HG03139 (cell line): Measurements from ENCODE around the gene RSF1.

Experiments
- ATAC-seq: cut with Tn5 transposase; IDR thresholded peaks from one replicate; pipeline ENCODE4 v1.9.1; 2021; ENCODE audit not compliant: unreplicated experiment

RSF1 gene

DNA sequence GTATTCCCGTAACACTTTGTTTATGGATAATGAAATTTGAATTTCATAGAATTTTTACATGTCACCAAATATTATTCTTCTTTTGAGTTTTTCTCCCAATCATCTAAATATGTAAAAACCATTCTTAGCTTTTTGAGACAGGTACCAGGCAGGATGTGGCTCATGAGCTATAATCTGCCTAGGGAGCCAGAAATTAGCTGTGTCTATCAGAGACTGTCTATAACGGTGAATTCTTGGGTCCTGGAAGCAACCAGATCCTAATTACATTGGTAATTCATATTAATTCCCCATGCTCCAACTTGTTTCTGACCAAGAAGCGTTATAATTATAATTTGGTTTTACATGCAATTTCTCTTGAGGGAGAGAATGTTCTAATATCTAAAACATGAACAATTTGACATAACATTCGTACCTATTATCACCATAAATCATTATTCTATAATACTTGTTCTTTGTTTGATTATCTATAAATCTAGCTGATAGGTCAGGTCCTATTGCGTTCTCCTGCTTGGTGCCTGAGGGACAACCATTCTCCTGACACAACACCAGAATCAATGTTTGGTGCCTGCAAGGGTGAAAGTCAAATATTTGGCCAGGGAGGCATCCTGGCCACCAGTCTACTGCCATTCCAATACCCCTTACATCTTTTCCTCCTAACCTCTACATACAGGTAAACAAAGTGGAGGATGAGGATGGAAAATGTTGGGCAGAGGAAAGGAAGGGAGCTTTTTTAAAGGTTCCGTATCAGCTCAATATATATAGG, 69.9 kb downstream of the RSF1 start:
- no peak for ATAC-seq

DNA sequence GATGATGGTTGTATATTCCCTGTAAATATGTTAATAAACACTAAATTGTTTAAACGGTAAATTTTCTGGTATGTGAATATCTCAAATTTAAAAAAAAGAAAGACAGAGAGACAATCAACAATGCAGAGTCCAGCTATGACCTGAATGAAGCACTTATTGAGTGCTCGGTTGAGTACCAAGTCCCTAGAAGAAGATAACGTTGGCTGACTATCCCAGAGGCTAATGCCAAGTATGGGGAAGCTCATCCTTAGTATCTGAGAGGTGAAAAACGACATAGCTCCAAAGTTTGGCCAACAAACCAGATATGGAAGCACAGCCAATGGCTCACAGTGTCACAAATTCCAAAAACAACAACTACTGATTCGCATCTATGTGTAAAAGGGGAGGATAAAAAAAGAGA, 71.3 kb downstream of the RSF1 start:
- ATAC-seq: no peak

DNA sequence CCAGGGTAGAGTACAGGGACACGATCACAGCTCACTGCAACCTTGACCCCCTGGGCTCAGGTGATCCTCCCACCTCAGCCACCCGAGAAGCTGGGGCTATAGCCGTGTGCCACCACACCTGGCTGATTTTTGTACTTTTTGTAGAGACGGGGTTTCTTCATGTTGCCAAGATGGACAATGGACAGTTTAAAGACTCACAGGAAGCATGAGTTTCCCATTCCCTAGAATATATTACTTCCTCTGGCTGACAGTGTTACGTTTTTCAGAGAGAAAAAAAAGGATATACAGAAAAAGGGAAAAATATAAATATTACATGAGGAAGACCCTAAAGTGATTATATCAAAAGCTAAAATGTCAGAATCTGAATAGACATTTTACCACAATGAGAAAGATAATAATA, 72.3 kb downstream of the RSF1 start:
- no peak for ATAC-seq

DNA sequence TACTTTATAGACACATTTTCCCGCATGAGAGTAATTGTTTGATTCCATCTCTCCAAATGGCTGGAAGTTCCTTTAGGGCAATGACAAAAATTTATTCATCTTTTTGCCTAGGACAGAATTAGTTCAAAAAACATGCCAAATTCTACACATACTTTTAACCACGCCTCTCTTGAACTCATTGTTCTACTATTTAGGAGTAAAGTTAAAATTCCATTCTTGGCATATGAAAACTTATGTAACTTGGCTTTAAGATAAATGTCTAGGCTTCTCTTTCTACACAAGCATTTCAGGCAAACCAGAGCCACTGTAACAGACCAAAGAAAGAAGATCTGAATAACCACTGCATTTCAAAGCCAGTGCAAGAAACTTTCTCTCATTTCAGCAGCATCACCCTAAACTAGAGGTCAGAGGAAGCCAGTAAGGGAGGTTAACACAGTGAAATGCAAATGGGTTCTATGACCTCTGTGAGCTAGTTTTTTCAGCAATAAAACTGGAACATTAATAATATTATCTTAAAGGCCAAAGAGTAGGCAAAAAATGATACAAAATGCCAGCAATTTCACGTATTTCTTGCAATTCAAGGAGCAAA, 73.0 kb downstream of the RSF1 start:
- ATAC-seq: no peak

DNA sequence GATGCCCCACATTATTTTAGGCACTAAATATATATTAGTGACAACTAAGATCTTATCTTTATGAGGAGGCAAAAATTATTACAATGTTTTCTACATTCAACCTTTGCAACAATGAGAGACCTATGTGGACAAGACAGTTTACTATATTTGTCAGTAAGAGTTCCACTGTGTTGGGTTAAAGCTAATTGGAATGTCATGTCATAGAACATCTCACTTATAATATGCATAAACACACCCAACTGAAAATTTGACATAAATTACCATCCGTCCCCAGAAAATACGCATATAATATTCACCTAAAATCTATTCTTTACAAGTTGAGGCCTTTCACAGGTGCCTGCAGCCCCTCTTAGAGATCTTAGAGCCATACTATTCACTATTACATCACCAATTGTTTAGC, 84.0 kb downstream of the RSF1 start:
- ATAC-seq: no peak

DNA sequence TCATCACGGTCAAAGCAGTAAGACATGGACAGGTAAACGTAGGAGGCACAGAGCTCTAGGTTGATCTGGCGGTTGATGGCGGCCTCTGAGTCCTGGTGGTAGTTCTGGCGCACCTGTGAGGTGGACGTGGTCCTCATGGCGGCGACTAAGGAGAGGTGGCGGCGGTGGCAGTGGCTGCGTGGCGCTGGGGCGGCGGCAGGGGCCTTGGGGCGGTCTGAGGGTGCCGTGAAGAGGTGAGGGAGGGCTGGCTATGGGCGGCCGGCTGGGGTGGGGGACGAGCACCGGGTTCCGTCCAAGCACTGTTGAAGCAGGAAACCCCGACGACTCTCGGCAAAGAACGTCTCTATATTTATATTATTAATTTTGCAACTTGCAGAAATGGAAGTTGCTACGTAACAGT, 85.6 kb downstream of the RSF1 start:
- ATAC-seq: no peak

DNA sequence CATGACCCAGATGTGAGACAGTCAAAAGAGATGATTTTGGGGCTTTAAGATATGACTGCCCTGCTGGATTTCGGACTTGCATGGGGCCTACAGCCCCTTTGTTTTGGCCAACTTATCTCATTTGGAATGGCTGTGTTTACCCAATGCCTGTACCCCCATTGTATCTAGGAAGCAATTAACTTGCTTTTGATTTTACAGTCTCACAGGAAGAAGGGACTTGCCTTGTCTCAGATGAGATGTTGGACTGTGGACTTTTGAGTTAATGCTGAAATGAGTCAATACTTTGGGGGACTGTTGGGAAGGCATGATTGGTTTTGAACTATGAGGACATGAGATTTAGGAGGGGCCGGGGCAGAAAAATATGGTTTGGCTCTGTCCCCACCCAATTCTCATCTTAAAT, 88.4 kb downstream of the RSF1 start:
- ATAC-seq: no peak

DNA sequence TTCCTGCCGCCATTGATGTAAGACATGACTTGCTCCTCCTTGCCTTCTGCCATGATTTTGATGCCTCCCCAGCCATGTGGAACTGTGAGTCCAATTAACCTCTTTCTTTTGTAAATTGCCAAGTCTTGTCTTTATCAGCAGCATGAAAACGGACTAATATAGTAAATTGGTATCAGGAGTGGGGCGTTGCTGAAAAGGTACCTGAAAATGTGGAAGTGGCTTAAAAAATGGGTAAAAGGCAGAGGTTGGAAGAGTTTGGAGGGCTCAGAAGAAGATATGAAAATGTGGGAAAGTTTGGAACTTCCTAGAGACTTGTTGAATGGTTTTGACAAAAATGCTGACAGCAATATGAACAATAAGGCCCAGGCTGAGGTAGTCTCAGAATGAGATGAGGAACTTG, 89.7 kb downstream of the RSF1 start:
- no peak for ATAC-seq

DNA sequence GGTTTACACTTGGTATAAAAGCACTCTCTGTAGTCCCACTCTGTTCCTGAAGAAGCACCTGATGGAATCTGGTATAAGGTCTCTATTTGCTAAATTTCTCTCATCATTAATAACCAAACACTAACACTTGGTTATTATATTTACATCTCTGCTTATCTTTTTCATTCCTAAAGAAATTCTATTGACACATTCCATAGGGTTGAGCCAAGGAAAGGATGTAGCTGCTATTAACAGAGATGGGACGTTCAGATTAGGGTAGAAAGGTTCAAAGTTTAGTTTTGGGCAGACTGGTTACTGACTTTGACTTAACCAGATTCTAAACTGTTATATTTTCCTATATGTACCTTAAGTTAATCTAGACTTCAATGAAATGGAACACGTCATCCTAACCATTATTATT, 91.5 kb downstream of the RSF1 start:
- ATAC-seq: no peak

DNA sequence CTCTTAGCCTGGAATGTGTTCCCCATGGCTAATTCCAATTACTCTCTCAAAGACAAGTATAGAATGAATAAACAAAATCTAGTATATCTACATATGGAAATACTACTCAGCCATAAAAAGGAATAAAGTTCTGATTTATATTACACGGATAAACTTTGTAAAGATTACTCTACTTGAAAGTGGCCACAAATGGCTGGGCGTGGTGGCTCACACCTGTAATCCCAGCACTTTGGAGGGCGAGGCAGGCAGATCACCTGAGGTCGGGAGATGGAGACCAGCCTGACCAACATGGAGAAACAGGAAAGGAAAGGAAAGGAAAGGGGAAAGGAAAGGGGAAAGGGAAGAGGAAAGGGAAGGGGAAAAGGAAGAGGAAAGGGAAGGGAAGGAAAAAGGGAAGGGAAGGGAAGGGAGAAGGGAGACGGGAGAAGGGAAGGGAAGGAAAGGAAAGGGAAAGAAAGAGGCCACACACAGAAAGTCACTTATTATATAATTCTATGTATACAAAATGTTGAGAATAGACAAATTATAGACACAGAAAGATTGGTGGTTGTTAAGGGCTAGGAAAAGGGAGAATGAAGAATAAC, 92.2 kb downstream of the RSF1 start:
- no peak for ATAC-seq

DNA sequence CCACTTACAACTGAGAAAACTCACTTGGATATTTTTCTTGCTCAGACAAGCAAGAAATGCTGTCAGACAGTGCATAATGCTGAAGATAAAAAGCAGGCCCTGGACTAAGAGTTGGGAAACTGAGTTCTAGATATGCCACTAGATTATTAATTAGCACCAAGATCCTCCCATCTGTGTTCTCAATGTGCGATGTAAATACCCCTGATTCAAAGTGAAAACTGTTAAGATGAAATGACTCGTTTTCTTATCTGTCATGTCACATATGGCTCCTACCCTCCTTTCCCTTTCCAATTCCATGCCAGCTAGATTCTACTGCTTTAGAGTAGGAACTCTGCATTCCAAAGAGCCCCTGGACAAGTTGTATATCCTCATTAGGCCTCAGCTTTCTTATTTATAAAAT, 94.0 kb downstream of the RSF1 start:
- no peak for ATAC-seq

DNA sequence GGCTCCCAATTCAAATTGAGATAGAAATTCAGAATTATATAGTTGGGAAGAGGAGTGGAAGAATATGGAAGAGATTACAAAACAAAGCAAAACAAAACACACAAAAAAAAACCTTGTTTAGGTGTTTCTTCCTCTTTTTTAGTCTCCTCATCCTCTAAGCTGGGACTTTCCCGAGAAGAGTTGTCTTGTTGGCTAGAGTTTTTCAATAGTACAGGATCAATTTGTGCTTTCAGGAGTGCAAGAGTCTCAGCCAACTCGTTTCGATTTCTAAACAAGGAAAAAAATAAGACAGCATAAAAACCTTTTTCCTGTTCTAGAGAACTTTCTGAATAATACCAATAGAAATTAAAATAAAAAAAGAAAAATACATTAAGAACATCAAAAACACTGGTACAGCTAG, 95.1 kb downstream of the RSF1 start:
- ATAC-seq: no peak

DNA sequence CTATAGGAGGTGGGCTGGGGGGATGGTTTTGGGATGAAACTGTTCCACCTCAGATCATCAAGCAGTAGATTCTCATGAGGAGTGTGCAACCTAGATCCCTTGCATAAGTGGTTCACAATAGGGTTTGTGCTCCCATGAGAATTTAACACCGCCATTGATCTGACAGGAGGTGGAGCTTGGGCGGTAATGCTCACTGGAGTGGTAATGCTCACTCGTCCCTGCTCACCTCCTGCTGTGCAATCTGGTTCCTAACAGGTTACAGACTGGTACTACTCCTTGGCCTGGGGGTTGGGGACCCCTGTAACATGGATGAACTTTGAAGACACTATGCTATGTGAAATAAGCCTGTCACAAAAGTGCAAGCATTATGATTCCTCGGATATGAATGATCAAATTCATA, 95.9 kb downstream of the RSF1 start:
- no peak for ATAC-seq

DNA sequence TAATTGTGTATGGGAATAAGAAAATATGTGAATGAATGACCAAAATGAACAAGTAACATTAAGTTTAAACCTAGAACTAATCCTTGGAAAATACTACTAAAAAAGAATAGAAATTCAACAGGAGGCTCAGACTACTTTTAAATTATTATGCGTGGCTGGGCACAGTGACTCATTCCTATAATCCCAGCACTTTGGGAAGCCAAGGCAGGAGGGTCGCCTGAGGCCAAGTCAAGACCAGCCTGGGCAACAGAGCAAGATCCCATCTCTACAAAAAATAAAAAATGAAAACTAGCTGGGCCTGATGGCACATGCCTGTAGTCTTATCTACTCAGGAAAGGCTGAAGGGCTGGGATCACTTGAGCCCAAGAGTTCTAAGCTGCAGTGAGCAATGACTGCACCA, 97.5 kb downstream of the RSF1 start:
- ATAC-seq: no peak

DNA sequence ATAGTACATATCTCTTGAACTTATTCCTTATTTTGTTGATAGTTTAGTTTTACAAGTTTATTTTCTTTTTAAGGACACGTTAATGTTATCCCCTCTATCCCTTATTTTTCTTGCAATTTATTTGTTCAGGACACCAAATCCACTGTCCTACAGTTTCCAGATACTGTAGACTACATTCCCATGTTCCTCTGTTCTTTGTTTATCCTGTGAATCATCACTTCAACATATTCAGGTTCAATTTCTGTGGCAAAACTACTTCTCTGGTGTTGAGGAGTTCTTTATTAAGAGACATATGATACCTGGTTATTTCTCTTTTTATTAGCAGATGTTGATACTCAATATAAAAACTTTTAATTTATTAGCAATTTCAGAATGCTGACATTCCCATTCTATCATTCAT, 110.2 kb downstream of the RSF1 start:
- ATAC-seq: no peak

DNA sequence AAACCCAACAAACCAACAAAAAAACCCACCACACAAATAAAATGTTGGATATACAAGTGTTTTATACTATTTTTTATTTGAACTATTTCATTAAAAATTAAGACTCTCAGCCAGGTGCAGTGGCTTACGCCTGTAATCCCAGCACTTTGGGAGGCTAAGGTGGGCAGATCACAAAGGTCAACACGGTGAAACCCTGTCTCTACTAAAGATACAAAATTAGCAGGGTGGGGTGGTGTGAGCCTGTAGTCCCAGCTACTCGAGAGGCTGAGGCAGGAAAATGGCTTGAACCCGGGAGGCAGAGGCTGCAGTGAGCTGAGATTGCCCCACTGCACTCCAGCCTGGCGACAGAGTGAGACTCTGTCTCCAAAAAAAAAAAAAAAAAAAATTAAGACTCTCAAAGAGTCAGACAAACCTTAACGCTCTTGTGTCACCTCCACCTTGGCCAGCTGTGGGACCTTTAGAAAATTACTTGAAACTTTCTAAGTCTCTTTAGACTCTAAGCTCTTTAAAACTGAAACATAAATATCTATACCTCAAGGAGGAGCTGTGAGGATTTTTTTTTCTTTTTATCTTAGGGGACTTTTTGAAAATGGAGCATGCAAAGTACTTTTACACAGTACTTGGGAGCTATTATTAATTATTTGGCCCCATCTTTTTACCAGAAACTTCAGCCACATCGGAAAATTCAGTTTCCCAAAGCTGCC, 114.5 kb downstream of the RSF1 start:
- no peak for ATAC-seq

DNA sequence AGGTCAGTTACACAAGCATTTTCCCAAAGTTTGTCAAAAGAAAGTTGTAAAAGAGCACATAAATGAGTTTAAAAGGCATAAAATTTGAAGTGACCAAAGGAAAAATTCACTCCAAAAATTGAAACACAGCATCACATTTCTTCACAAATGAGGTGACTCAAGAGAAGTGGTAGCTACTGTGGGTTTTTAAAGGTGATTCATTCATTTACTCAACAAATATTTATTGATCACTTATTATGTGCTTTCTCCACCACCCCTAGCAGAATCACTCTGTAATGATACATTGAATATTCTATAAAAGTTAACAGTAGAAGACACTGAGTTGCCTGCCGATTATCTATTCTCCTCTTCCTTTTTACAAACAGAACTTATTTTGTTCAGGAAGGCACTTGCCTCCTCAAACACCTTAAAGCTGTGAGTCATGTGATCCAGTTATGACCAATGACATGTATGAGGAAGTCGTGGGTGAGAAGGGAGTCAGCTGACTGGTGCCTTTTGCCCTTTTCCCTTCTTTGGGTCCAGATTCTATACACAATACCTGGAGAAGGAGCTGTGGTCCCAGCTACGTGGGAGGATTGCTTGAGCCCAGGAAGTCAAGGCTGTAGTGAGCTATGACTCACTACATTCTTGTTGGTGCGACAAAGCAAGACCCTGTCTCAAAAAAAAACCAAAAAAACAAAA, 115.2 kb downstream of the RSF1 start:
- ATAC-seq: no peak

DNA sequence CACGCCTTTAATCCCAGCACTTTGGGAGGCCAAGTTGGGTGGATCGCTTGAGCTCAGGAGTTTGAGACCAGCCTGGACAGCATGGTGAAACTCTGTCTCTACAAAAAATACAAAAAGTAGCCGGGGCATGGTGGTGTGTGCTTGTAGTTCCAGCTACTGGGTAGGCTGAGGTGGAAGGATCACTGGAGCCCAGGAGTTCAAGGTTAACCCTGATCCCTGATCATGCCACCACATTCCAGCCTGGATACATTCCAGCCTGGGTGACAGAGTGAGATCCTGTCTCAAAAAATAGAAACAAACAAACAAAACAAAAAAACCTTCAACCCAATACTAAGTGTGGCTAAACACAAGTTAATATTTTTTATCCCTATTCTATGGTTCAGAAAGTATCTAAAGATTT, 116.5 kb downstream of the RSF1 start:
- no peak for ATAC-seq

DNA sequence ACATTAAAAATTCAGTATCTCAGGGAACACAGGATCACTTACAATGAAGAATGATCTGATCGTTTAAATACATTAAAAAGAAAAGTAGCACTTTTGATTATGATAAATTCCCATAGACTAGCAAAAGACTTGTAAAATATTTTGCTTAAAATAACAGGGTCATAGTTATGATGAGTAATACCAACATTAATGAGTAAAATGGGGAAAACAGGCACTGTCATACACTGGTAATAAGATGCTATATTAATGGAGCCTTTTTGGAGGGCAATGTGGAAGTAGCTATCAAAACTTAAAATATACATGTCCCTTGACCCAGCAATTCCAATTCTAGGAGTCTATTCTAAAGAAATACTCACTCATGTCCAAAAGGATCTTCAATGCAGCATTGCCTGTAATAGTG, 121.1 kb downstream of the RSF1 start:
- no peak for ATAC-seq

DNA sequence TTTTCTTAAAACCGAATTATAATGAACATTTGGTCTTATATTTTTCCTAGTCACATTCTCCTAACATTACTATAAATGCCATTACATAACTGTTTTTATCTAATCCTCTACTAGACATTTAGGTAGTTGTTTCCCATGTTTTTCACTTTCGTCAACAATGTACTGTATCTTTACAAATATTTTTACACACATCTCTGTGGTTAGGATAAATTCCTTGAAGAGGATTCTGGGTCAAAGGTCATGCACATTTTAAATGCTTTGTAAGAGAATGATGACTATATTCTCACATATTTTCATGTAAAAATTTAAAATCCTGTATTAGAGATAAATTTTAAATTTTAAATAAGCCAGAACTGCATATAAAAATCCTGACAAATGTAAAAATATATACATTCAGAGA, 121.6 kb downstream of the RSF1 start:
- no peak for ATAC-seq

DNA sequence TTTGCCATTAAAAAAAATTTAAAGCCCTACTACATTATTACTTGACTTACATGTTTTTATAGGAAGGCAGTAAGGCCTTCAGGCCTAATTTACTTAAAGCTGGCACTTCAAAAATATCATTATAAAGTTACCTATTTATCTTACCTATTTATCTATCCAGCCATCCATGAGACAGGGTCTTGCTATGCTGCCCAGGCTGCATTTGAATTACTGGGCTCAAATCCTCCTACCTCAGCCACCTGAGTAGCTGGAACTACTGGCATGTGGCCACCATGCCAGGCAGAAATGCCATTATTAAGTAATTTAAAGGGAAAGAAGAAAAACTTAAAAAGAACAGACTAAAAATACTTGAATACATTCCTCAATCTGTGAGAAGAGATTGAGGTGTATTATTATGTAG, 122.7 kb downstream of the RSF1 start:
- ATAC-seq: no peak

DNA sequence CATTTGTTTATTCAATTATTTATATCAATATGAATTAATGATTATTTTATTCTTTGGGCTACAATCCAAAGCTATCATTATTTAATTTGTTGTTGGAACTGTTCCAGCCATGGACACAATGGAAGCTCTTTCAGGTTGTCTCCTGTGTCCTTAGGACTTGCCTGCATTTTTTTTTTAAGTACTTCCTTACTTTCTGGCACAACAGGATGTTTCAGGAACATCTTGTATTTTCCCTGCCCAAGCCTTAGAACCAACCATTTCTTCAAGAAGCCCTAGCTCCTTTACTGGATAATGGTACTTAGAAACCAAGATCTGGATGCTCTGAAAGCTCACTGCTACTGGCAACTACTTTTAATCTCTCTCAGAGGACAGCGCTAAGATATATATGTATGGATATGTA, 125.1 kb downstream of the RSF1 start:
- ATAC-seq: no peak
